Measurements from ENCODE around the gene DGUOK. TPM values are rescaled to one million over a fixed set of nuclear protein-coding genes. Genes with fewer than 3 reads are reported as not detected.

The DGUOK gene
- total and polyA plus RNA-seq, 2 donors (not counting 1 experiment from before 2014, with no cell fraction given), result 54.3 to 93.7 TPM

- Histone ChIP-seq H3K36me3 (ENCODE audit: control insufficient read depth, insufficient read depth, low read length) (peaks cover 7% of the 10 kb centered on the region), H4K20me1 (ENCODE audit: control insufficient read depth, extremely low read depth, insufficient read depth, low read length) (no peaks in the 10 kb centered on the region), H3K79me2 (ENCODE audit: control insufficient read depth, insufficient read depth, low read length) (no peaks in the 10 kb centered on the region), H3K27me3 (ENCODE audit: control insufficient read depth, insufficient read depth, low read length) (no peaks in the 10 kb centered on the region), H3K27ac (ENCODE audit: insufficient read depth, low read length) (no peak overlapping the region), H3K4me3 (replicated peaks in 1 of 4; ENCODE audit: control extremely low read depth in 1 of 4, insufficient read depth in 1 of 4, low read depth in 3 of 4, low read length in 4 of 4) (no peak overlapping the region), H3K9ac (ENCODE audit: insufficient read depth, low read length) (no peak overlapping the region), H3K4me1 (ENCODE audit: control insufficient read depth, extremely low read depth, insufficient read depth, low read length) (no peaks in the 10 kb centered on the region), H3K9me3 (ENCODE audit: control insufficient read depth, insufficient read depth, low read depth, low read length) (no peaks in the 10 kb centered on the region), H3K4me2 (ENCODE audit: extremely low read depth, insufficient read depth, low read length) (no peak overlapping the region), H2AFZ (ENCODE audit: low read length) (no peak overlapping the region)
- TF ChIP-seq CTCF (conservative IDR thresholded peaks at IDR 0.05 in 1 of 2, IDR thresholded peaks at IDR 0.05 in 1 of 2; ENCODE audit: low read depth in 1 of 2, low read length in 2 of 2), result no peak
- no peak for DNase-seq (ENCODE audit: low read depth in 2 of 2)
These were observed 11.2 kb upstream of the DGUOK start for GRCh38 chr2:73915437-73915993.

- Histone ChIP-seq H3K36me3 (ENCODE audit: control insufficient read depth, insufficient read depth, low read length) (peaks cover 7% of the 10 kb centered on the region), H3K27ac (ENCODE audit: insufficient read depth, low read length) (no peak overlapping the region), H3K9ac (ENCODE audit: insufficient read depth, low read length) (no peak overlapping the region), H3K4me3 (replicated peaks in 1 of 4; ENCODE audit: control extremely low read depth in 1 of 4, insufficient read depth in 1 of 4, low read depth in 3 of 4, low read length in 4 of 4) (no peak overlapping the region), H2AFZ (ENCODE audit: low read length) (no peak overlapping the region), H3K27me3 (ENCODE audit: control insufficient read depth, insufficient read depth, low read length) (no peaks in the 10 kb centered on the region), H4K20me1 (ENCODE audit: control insufficient read depth, extremely low read depth, insufficient read depth, low read length) (no peaks in the 10 kb centered on the region), H3K79me2 (ENCODE audit: control insufficient read depth, insufficient read depth, low read length) (no peaks in the 10 kb centered on the region), H3K4me1 (ENCODE audit: control insufficient read depth, extremely low read depth, insufficient read depth, low read length) (no peaks in the 10 kb centered on the region), H3K4me2 (ENCODE audit: extremely low read depth, insufficient read depth, low read length) (no peak overlapping the region), H3K9me3 (ENCODE audit: control insufficient read depth, insufficient read depth, low read depth, low read length) (no peaks in the 10 kb centered on the region)
- TF ChIP-seq CTCF (conservative IDR thresholded peaks at IDR 0.05 in 1 of 2, IDR thresholded peaks at IDR 0.05 in 1 of 2; ENCODE audit: low read depth in 1 of 2, low read length in 2 of 2) (no peak), EZH2 (IDR thresholded peaks at IDR 0.05; ENCODE audit: low read length, missing control alignments) (no peak)
- DNase-seq (ENCODE audit: low read depth in 2 of 2), result no peak
These were observed 10.0 kb upstream of the DGUOK start for GRCh38 chr2:73916666-73917065.

GRCh38 chr2:73917296-73917695 is 9.4 kb upstream of the DGUOK start:
- Histone ChIP-seq H3K9ac (ENCODE audit: insufficient read depth, low read length) (no peak overlapping the region), H3K4me3 (replicated peaks in 1 of 4; ENCODE audit: control extremely low read depth in 1 of 4, insufficient read depth in 1 of 4, low read depth in 3 of 4, low read length in 4 of 4) (no peak overlapping the region), H3K36me3 (ENCODE audit: control insufficient read depth, insufficient read depth, low read length) (peaks cover 7% of the 10 kb centered on the region), H3K27me3 (ENCODE audit: control insufficient read depth, insufficient read depth, low read length) (no peaks in the 10 kb centered on the region), H2AFZ (ENCODE audit: low read length) (no peak overlapping the region), H3K4me2 (ENCODE audit: extremely low read depth, insufficient read depth, low read length) (no peak overlapping the region), H3K79me2 (ENCODE audit: control insufficient read depth, insufficient read depth, low read length) (no peaks in the 10 kb centered on the region), H3K9me3 (ENCODE audit: control insufficient read depth, insufficient read depth, low read depth, low read length) (no peaks in the 10 kb centered on the region), H3K4me1 (ENCODE audit: control insufficient read depth, extremely low read depth, insufficient read depth, low read length) (no peaks in the 10 kb centered on the region), H3K27ac (ENCODE audit: insufficient read depth, low read length) (no peak overlapping the region), H4K20me1 (ENCODE audit: control insufficient read depth, extremely low read depth, insufficient read depth, low read length) (no peaks in the 10 kb centered on the region)
- DNase-seq (ENCODE audit: low read depth in 2 of 2), result no peak
- no peak for TF ChIP-seq CTCF (conservative IDR thresholded peaks at IDR 0.05 in 1 of 2, IDR thresholded peaks at IDR 0.05 in 1 of 2; ENCODE audit: low read depth in 1 of 2, low read length in 2 of 2)
- TF ChIP-seq EZH2 (IDR thresholded peaks at IDR 0.05; ENCODE audit: low read length, missing control alignments), result no peak

Data from fibroblast of lung (primary cell).